SW 1271 (cell line): Measurements from ENCODE around the gene RAB3GAP1.

Source experiments
- DNase-seq, 2 experiments: peaks; one replicate each; lab custom pipeline; 2025; lab: John Stamatoyannopoulos, UW

Gene RAB3GAP1

GRCh38 chr2:135164431-135164830 is 112.3 kb downstream of the RAB3GAP1 start:
- peak; percentile 17 to 60 for DNase-seq

DNA sequence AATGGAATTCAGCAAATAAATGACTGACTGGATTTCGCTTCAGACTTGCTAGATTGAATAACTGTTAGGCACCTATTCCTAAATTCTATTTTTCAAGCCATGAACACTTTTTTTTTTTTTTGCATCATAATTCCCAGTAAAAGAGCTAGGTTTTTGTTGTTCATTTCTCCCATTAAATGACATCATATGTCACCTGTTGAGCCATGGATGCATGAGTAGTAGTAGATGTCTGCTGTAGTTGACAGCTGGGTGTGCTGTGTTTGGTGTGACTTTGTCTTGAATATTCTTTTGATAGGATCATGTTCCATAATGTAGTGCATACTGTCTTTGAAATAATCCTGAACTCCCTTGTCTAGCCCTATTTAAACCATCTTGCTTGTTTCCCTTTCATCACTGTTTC is 115.2 kb downstream of the RAB3GAP1 start:
- DNase-seq, result no peak

DNA sequence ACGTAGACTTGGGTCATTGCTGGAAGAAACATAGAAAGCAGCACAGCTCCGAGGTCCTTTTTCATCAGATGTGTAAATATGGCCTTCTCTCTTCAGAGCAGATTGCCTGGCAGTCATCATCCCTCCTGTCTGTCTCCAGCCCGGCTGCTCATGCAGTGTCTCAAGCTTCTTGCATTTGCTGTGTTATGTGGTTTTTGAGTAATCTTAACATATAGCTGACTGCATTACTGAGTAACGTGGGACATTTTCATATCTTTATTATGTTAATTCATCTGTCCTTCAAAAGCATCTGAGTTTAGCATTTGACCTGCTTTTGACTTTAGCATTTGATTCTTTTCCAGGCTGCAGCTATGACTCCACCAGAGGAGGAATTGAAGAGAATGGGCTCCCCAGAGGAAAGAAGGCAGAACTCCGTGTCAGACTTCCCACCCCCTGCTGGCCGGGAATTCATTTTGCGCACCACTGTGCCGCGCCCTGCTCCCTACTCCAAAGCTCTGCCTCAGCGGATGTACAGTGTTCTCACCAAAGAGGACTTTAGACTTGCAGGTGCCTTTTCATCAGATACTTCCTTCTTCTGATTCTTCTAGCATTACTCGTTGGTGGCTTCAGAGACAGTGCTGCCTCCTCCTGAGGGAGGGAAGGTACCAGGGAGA is 116.2 kb downstream of the RAB3GAP1 start:
- DNase-seq, result no peak

- DNase-seq, result no peak
These were observed 118.0 kb downstream of the RAB3GAP1 start for GRCh38 chr2:135169900-135170753.

- DNase-seq, result no peak
These were observed 122.1 kb downstream of the RAB3GAP1 start for GRCh38 chr2:135174049-135174809.

- DNase-seq, result no peak
These were observed 122.7 kb downstream of the RAB3GAP1 start for GRCh38 chr2:135174810-135175093.

- no peak for DNase-seq
These were observed 123.1 kb downstream of the RAB3GAP1 start for GRCh38 chr2:135175177-135175576.

DNA sequence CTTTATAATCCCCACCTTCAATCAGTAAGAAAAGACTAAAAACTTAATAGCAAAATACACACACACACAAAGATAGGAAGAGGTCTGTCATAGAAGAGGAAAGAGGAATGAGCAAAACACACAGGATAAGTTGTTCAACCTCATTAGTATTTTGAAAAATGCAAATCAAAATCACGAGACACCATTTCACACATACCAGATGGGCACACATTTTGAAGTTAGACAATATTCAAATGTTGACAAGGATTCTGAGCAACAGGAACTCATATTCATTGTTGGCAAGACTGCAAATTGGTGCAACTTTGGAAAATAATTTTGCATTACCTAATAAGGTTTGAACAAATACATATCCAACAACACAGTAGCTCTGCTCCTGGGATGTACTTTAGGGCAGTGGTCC is 127.6 kb downstream of the RAB3GAP1 start:
- DNase-seq, result no peak

- DNase-seq, result no peak
These were observed 130.1 kb downstream of the RAB3GAP1 start for GRCh38 chr2:135182190-135182589.

- DNase-seq, result no peak
These were observed 130.5 kb downstream of the RAB3GAP1 start for GRCh38 chr2:135182601-135183000.

GRCh38 chr2:135183822-135184221 is 131.7 kb downstream of the RAB3GAP1 start:
- no peak for DNase-seq

DNA sequence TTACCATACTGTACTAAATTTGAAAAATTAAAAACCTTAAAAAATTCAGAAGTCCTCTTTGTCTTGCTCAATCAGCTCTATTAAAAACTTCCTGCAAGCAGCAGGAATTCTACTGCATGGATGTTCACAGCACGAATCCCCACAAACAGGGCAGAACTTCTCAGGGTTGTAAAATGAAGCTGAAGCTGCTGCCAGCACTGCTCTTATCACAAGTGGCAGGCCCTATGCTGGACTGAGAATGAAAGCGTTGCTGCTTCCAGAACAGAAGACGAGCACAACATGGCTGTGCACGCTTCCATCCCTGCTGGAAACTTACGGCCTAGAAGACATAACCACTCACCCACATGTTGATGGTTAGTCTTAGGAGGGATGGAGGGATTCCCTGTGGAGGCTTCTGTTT is 134.0 kb downstream of the RAB3GAP1 start:
- DNase-seq, result no peak

DNA sequence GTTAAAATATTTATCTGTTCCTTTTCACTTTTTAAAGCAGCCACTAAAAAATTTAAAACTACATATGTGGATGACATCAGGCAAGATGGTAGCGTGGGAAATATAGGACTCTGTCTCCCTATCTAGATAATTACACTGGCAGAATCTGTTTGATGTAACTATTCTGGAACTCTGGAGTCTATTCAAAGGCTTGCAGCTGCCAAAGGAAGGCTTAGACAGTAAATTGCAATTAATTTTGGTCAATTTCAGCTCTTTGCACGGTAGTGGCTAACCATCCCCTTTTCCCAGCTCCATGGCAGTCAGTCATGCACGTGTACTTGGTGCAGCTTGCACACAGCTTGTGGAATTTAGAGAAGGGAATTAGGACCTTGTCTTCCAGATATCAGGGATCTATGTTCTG is 135.2 kb downstream of the RAB3GAP1 start:
- DNase-seq, result no peak

- no peak for DNase-seq
These were observed 137.1 kb downstream of the RAB3GAP1 start for GRCh38 chr2:135189148-135189547.

GRCh38 chr2:135190799-135191198 is 138.7 kb downstream of the RAB3GAP1 start:
- no peak for DNase-seq

DNA sequence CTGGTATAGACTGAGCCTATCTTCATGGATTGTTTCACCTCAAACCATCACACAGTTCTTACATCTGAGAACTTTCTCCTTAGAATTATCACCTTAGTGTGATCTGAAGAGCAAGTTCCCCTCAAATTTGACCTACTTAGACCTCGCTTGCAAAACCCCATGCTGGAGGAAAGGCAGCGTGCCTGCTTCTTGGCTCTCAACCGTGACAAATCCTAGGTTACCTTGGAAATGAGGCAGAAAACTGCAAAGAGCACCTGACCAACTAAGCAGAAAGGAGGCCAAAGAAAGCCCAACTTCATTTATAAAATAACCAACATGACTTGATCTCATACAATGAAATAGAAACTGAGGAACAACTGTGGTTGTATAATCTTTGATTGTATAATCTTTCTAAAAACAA is 146.4 kb downstream of the RAB3GAP1 start:
- no peak for DNase-seq

DNA sequence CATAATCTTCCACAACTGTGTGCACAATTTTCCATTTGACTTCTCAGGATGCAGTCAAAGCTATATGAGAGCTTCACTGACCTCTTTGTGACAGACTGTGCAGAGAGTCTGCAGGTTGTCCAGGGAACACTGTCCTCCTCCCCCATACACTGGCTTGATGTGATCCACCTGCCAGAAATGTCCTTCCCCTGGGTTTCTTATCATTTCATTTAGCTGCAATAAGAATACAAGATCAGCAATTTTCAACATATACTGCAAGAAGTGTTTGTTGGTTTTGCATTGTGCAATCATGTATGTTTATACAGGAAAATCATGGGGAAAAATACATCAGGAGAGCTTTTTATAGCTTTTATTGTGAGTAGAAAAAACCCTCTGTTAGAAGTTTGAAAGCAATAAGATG is 150.7 kb downstream of the RAB3GAP1 start:
- DNase-seq, result no peak

GRCh38 chr2:135203944-135204343 is 151.9 kb downstream of the RAB3GAP1 start:
- DNase-seq, result no peak

GRCh38 chr2:135208016-135208415 is 155.9 kb downstream of the RAB3GAP1 start:
- no peak for DNase-seq

GRCh38 chr2:135212757-135213156 is 160.7 kb downstream of the RAB3GAP1 start:
- DNase-seq, result no peak

DNA sequence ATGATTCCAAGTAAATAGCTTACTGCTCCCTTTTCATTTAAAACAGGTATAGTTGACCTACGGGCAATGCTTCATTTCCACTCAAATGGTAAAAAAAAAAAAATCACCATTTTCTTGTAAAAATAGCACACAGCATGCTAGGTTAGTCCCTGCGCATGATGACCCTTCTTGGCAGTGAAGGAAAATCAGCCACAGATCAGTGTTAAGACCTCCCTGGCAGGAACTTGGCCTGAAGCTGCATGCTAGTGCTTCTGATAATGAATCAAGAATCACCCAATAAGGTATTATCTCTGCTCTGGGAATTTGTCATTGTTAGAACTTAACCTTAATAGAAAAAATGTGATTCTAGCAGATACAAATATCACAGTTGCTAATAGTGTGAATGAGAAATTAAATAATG is 166.3 kb downstream of the RAB3GAP1 start:
- no peak for DNase-seq

DNA sequence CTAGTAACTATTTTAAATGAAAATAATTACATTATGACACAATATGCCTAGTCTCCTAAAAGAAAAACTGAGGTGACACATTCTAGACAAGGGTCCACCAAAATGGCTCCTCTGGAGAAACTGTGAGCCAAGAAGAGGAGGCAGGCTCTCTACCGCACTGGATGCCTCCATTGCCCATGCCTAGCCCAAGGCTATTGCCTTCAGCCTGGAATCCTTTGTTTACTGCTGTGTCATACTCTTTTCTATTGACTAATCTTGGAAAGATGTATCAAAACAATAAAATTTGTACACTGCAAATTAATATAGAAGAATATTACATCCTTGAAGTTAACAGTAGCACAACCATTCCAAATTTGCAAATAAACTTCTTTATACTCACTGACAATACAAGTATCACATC is 167.1 kb downstream of the RAB3GAP1 start:
- no peak for DNase-seq
